ENCODE data around the gene JAK2.

Gene JAK2

DNA sequence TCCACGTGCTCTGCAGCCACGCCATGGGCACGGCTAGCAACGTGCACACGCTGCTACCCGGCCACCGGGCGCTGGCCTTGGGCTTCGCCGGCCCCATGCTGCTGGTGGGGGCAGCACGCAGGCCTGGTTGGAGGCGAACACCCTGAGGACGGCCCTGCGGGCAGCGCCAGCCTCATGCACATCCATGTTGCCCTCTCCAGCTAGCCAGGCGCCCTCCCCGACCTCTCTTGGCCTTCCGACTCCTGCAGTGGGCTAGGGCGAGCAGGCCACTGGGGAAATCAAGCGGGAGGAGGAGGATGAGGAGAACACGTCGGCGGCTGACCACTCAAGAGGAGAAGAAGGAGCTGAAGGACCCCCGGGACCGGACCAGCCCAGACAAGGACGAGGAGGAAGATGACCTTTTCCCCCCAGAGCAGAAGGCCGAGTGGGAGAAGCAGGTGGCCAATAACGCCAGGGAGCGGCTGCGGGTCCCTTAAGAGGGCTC lies 127.1 kb downstream of the JAK2 start:
- DNase-seq = peak in 1 of 42 donors; percentile 7
- intact Hi-C loops (cut with DNase I) = no loop called here

DNA sequence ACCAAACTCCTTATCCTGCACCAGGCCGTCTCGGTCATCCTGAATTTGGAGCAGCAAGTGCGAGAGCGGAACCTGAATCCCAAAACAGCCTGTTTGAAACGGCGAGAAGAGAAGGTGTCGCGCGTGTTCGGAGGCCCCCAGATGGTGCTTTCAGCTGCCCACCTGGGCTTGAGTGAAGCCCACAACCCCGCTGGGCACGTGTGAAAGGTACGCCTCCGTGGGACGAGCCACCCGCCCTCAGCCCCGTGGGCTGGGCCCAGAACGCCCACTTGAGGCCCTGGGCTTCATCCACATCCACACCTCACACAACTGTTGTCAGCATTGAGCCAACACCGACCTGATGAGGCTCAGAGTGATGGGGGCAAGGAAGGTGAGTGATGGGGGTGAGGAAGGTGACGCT lies 127.6 kb downstream of the JAK2 start:
- intact Hi-C loops (cut with DNase I) = no loop called here
- DNase-seq = no peak

DNA sequence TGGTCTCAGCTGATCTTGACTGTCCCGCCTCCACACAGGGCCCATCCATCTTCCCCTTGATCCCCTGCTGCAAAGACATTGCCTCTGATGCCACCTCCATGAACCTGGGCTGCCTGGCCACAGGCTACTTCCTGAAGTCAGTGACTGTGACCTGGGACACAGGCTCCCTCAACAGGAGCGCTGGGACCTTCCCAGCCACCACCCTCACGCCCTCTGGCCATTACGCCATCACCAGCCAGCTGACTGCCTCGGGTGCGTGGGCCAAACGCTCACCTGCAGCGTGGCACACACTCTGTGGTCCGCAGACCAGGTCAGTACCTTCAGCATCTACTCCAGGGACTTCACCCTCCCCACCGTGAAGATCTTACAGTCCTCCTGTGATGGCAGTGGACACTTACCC lies 128.5 kb downstream of the JAK2 start:
- intact Hi-C loops (cut with DNase I) = no loop called here
- no peak for DNase-seq

DNA sequence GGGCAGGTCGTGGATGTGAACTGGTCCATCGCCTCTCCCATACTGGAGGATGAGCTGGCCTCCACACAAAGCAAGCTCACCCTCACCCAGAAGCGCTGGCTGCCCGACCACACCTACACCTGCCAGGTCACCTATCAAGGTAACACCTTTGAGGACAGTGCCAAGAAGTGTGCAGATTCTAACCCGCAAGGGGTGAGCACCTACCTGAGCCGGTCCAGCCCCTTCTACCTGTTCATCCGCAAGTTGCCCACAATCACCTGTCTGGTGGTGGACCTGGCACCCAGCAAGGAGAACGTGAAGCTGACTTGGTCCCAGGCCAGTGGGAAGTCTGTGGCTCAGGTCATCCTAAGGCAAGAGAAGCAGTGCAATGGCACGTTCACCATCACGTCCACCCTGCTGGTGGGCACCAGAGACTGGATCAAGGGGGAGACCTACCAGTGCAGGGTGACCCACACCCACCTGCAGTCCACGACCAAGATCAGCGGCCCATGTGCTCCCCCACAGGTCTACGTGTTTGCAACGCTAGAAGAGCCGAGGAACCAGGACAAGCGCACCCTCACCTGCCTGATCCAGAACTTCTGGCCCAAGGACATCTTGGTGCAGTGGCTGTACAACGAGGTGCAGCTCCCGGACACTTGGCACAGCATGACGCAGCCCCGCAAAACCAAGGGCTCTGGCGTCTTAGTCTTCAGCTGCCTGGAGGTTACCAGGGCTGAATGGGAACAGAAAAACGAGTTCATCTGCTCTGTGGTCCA lies 129.1 kb downstream of the JAK2 start:
- DNase-seq = no peak
- intact Hi-C loops (cut with DNase I) = no loop called here

DNA sequence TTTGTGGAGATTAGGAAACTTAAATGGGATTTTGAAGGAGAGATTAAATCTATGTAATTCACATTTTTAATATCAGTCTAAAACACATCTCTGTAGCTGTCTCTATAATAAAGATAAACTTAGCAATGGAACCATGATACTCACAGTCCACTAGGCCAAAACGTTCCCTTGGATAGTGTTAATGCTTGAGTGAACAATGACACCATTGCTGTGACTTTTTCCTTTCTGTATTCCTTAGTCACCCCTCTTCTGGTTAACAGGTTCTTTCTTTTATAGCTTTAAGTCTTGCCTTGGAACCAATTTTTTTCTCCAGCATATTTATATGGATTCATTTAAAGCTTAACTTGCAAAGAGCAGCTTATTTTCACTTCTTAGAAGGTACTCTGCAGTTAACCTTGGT lies 137.0 kb downstream of the JAK2 start:
- no peak for DNase-seq
- intact Hi-C loops (cut with DNase I) = no loop called here

DNA sequence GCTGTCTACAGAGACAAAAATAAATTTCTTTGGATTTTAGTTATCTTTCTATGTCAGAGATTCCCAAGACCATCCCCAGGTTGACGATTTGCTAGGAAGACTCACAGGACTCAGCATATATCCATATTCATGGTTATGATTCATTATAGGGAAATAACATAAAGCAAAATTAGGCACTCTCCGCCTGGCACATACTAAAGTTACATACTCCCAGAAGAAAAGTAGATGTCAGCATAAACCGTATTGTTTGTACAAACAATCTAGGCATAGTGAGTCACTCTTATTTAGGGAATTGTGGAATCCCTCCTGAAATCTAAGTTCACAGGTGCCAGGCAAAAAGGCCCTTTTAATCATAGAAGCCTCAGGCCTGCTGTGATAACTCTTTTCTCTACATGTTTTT lies 137.4 kb downstream of the JAK2 start:
- intact Hi-C loops (cut with DNase I) = no loop called here
- no peak for DNase-seq

DNA sequence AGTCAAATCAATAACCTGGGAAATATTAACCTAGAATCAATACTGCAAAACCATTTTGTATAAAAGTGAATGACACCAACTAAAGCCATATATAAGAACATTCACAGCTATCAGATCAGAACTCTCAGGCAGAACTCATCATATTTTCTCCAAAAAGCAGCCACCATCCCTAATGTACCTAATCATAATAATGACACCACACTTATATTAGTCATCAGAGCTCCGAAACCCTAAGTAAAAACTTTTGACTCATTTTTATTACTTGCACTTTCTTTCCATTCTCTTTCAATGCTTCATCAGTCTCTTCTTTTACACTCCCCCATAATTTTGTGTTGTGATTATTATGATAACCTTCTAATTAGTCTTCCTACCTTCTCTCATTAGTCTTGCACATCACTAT lies 155.1 kb downstream of the JAK2 start:
- intact Hi-C loops (cut with DNase I) = no loop called here
- DNase-seq = no peak

DNA sequence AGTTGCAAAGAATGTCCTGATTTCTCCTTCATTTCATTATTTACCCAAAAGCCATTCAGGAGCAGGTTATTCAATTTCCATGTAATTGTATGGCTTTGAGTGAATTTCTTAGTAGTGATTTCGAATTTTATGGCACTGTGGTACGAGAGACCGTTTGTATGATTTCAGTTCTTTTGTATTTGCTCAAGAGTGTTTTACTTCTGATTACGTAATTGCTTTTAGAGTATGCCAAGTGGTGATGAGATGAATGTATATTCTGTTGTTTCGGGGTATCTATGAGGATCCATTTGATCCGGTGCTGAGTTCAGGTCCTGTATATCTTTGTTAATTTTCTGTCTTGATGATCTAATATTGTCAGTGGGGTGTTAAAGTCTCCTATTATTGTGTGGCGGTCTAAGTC lies 159.1 kb downstream of the JAK2 start:
- DNase-seq = no peak
- intact Hi-C loops (cut with DNase I) = no loop called here

DNA sequence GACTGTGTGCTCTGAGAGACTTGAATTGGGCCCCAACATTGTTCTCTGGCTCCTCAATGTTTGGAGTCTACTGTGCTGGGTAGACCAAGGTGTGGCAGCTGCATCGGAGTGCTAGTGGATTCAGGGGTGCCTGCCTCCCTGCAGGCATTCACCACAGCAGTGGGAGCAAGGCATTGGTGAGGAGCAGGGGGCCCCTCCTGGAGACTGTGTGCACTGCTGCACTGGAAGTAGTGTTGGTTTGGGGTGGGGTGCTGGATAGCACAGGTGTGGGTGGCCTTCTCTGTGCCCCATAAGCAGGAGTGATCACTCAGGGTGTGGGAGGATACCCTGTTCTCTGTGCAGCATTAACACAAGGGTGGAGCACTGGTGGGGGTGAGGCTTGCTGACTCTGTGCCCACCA lies 161.2 kb downstream of the JAK2 start:
- peak in 3 of 42 donors; percentile 9 to 36 (median 15) for DNase-seq
- intact Hi-C loops (cut with DNase I) = no loop called here

All from head of caudate nucleus (tissue), 42 donors.